Neural progenitor cell (in vitro differentiated cells): ENCODE measurements around the gene ORC1.

ENCODE experiments used
- CTCF ChIP-seq: fragments of 200-600 bp; sonication (generic); IDR thresholded peaks from 2 replicates; pipeline ENCODE4 v1.5.1; 2017; ENCODE audit warnings: antibody characterized with exemption, mild to moderate bottlenecking
- EZH2 ChIP-seq: fragments of 200-600 bp; sonication (generic); IDR thresholded peaks from 2 replicates; pipeline ENCODE4 v1.6.1; 2017; ENCODE audit warnings: antibody characterized with exemption, mild to moderate bottlenecking, moderate library complexity
- EZH2phosphoT487 ChIP-seq: fragments of 200-600 bp; sonication (generic); IDR thresholded peaks from 2 replicates; pipeline ENCODE4 v1.6.1; 2017; ENCODE audit warnings: antibody characterized with exemption

- TF ChIP-seq CTCF: no peak
- no peak for TF ChIP-seq EZH2
- TF ChIP-seq EZH2phosphoT487: no peak
These were observed 9.3 kb upstream of the ORC1 start for GRCh38 chr1:52413410-52413989.
